H9 (cell line): ENCODE results near the gene BARD1. TPM values are rescaled to one million over a fixed set of nuclear protein-coding genes. Genes with fewer than 3 reads are reported as not detected.

ENCODE experiments used
- DNase-seq: peaks from one replicate; pipeline ENCODE4 v3.0.0-alpha.2; 2017
- H2AFZ ChIP-seq: one replicate; pipeline ENCODE4 v1.6.1; 2013; ENCODE audit warnings: mild to moderate bottlenecking, low read length, control low read depth, moderate library complexity
- H2AK5ac ChIP-seq: 2 replicates; pipeline ENCODE4 v1.6.1; 2013; ENCODE audit warnings: low read length, control low read depth, mixed read lengths; ENCODE audit not compliant: insufficient read length
- H2BK120ac ChIP-seq: one replicate; pipeline ENCODE4 v1.6.1; 2013; ENCODE audit warnings: low read depth, mild to moderate bottlenecking, low read length, control low read depth, inconsistent platforms; ENCODE audit not compliant: poor library complexity, severe bottlenecking
- H2BK12ac ChIP-seq: 2 replicates; pipeline ENCODE4 v1.6.1; 2013; ENCODE audit warnings: low read length, control low read depth, mixed read lengths, low read depth; ENCODE audit not compliant: insufficient read length
- H2BK15ac ChIP-seq: 2 replicates; pipeline ENCODE4 v1.6.1; 2013; ENCODE audit warnings: low read depth, low read length, control low read depth
- H2BK20ac ChIP-seq: one replicate; pipeline ENCODE4 v1.6.1; 2013; ENCODE audit warnings: low read depth, mild to moderate bottlenecking, low read length, control low read depth, inconsistent platforms; ENCODE audit not compliant: poor library complexity, severe bottlenecking
- H2BK5ac ChIP-seq: 2 replicates; pipeline ENCODE4 v1.6.1; 2013; ENCODE audit warnings: low read length, control low read depth, mixed read lengths; ENCODE audit not compliant: insufficient read length
- H3K14ac ChIP-seq: 2 replicates; pipeline ENCODE4 v1.6.1; 2013; ENCODE audit warnings: low read length, control low read depth; ENCODE audit not compliant: insufficient read depth
- H3K18ac ChIP-seq: 2 replicates; pipeline ENCODE4 v1.6.1; 2013; ENCODE audit warnings: low read depth, mild to moderate bottlenecking, mixed read lengths, low read length, control low read depth; ENCODE audit not compliant: insufficient read length
- H3K23ac ChIP-seq: 2 replicates; pipeline ENCODE4 v1.6.1; 2013; ENCODE audit warnings: low read length, control low read depth, mixed read lengths, low read depth; ENCODE audit not compliant: insufficient read length
- H3K23me2 ChIP-seq: 2 replicates; pipeline ENCODE4 v1.6.1; 2013; ENCODE audit warnings: low read depth, mild to moderate bottlenecking, mixed read lengths, low read length, control low read depth; ENCODE audit not compliant: insufficient read length, poor library complexity, severe bottlenecking
- H3K27ac ChIP-seq: 2 replicates; pipeline ENCODE4 v1.5.1; 2013; ENCODE audit warnings: low read length, control low read depth, mixed read lengths, low read depth; ENCODE audit not compliant: insufficient read length
- H3K27me3 ChIP-seq: 2 replicates; pipeline ENCODE4 v1.6.1; 2013; ENCODE audit warnings: low read length, control low read depth, inconsistent platforms; ENCODE audit not compliant: insufficient read depth
- H3K4ac ChIP-seq: 2 replicates; pipeline ENCODE4 v1.6.1; 2013; ENCODE audit warnings: low read depth, mild to moderate bottlenecking, control low read depth, inconsistent platforms, low read length, moderate library complexity
- H3K4me1 ChIP-seq: 2 replicates; pipeline ENCODE4 v1.6.1; 2013; ENCODE audit warnings: low read length, control low read depth, inconsistent platforms; ENCODE audit not compliant: insufficient read depth
- H3K4me2 ChIP-seq: 2 replicates; pipeline ENCODE4 v1.6.1; 2013; ENCODE audit warnings: low read length, control low read depth, mixed read lengths; ENCODE audit not compliant: insufficient read length, insufficient read depth
- H3K56ac ChIP-seq: 2 replicates; pipeline ENCODE4 v1.6.1; 2013; ENCODE audit warnings: low read depth, mild to moderate bottlenecking, mixed read lengths, low read length, control low read depth; ENCODE audit not compliant: insufficient read length
- H3K79me1 ChIP-seq: 2 replicates; pipeline ENCODE4 v1.6.1; 2013; ENCODE audit warnings: low read depth, mild to moderate bottlenecking, moderate library complexity, low read length, control low read depth, inconsistent platforms; ENCODE audit not compliant: insufficient read depth, poor library complexity, severe bottlenecking
- H3K79me2 ChIP-seq: 2 replicates; pipeline ENCODE4 v1.6.1; 2013; ENCODE audit warnings: low read length, control low read depth, inconsistent platforms; ENCODE audit not compliant: insufficient read depth
- H3K9ac ChIP-seq: 2 replicates; pipeline ENCODE4 v1.6.1; 2013; ENCODE audit warnings: low read length, control low read depth, mixed read lengths; ENCODE audit not compliant: insufficient read length; ENCODE audit errors: extremely low read depth
- H3K9me3 ChIP-seq: one replicate; pipeline ENCODE4 v1.6.1; 2013; ENCODE audit warnings: low read depth, low read length, inconsistent platforms; ENCODE audit not compliant: control insufficient read depth
- H3T11ph ChIP-seq: one replicate; pipeline ENCODE4 v1.6.1; 2013; ENCODE audit warnings: mild to moderate bottlenecking, low read length, control low read depth, inconsistent platforms
- H4K20me1 ChIP-seq: one replicate; pipeline ENCODE4 v1.6.1; 2013; ENCODE audit not compliant: control insufficient read depth, insufficient read length, insufficient read depth
- H4K5ac ChIP-seq: 2 replicates; pipeline ENCODE4 v1.6.1; 2013; ENCODE audit warnings: low read depth, mild to moderate bottlenecking, mixed read lengths, low read length, control low read depth; ENCODE audit not compliant: insufficient read length
- H4K8ac ChIP-seq: replicated peaks from 2 replicates; pipeline ENCODE4 v1.6.1; 2013; ENCODE audit warnings: low read length, control low read depth, mixed read lengths, low read depth; ENCODE audit not compliant: insufficient read length
- H4K91ac ChIP-seq: 2 replicates; pipeline ENCODE4 v1.6.1; 2013; ENCODE audit warnings: low read depth, mild to moderate bottlenecking, moderate library complexity, mixed read lengths, low read length, control low read depth; ENCODE audit not compliant: insufficient read length
- H3K27ac Mint-ChIP-seq, 3 experiments: 2 replicates in 2 of 3; 3 replicates in 1 of 3; pipeline ENCODE4 v1.8.0; 2020 to 2021; ENCODE audit warnings: mixed read lengths in 3 of 3, mild to moderate bottlenecking in 1 of 3, moderate library complexity in 1 of 3
- H3K27me3 Mint-ChIP-seq: 2 replicates; pipeline ENCODE4 v1.8.0; 2021; ENCODE audit warnings: low read depth, mild to moderate bottlenecking, moderate library complexity, mixed read lengths
- H3K36me3 Mint-ChIP-seq, 3 experiments: 2 replicates in 2 of 3; 3 replicates in 1 of 3; pipeline ENCODE4 v1.8.0; 2020 to 2021; ENCODE audit warnings: low read depth in 3 of 3, mixed read lengths in 3 of 3; ENCODE audit not compliant: insufficient read depth in 1 of 3
- H3K4me1 Mint-ChIP-seq, 2 experiments: 2 replicates each; pipeline ENCODE4 v1.8.0; 2020; ENCODE audit warnings: mixed read lengths in 2 of 2
- H3K4me3 Mint-ChIP-seq, 2 experiments: 2 replicates in 1 of 2; 3 replicates in 1 of 2; pipeline ENCODE4 v1.8.0; 2020 to 2021; ENCODE audit warnings: mild to moderate bottlenecking in 2 of 2, mixed read lengths in 2 of 2, moderate library complexity in 1 of 2
- H3K9me3 Mint-ChIP-seq, 2 experiments: 2 replicates in 1 of 2; 3 replicates in 1 of 2; pipeline ENCODE4 v1.8.0; 2020; ENCODE audit warnings: mild to moderate bottlenecking in 2 of 2, mixed read lengths in 2 of 2, moderate library complexity in 1 of 2
- WGBS: extraction: QIAGEN DNeasy Blood & Tissue Kit; methylation state at CpG from one replicate; pipeline ENCODE4 v1.1.7; 2013; ENCODE audit warnings: missing lambda C conversion rate, low lambda C conversion rate, mixed read lengths; ENCODE audit not compliant: insufficient read length; ENCODE audit errors: extremely low coverage; 5-methylcytosine and 5-hydroxymethylcytosine counted together
- total RNA-seq: library from RNA; stranded (reverse); gene quantifications from 2 replicates; pipeline ENCODE4 v1.2.1, GENCODE V29; 2021
- TF ChIP-seq, protein P1 (sequence below): fragments of 200-600 bp; sonication (generic); conservative IDR thresholded peaks from 3 replicates; pipeline ENCODE4 v1.8.0; 2021; ENCODE audit warnings: antibody characterized with exemption, mild to moderate bottlenecking

The BARD1 gene
- total RNA-seq, 1 experiment from 2014 or later: 30.6 TPM

DNA sequence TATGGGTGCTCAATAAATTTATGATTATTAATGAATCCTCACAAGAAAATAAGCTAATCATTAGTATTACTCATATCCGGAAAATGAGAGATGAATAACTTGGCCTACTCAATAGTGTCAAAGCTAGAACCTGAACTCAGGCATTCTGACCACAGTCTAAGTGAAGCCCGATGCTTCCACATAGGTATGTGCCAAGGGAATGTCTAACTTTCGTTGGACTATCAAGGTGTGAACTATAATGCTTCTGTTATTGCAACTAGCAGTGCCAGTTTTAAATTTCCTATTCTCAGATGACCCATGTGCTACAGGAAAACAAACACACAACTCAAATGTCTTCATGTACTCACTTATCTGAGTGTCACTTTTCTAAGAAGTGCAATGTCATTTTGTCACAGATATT, 1.8 kb downstream of the BARD1 start:
- Histone ChIP-seq H3K56ac (no peak overlapping the region), H3K9me3 (no peaks in the 10 kb centered on the region), H3K79me2 (peaks cover 14% of the 10 kb centered on the region; the same call in 1 of the 2 replicates), H2BK120ac (no peak overlapping the region), H3K9ac (peak overlapping the region; percentile 30), H3K23me2 (peaks cover 5% of the 10 kb centered on the region), H3K27ac (no peak overlapping the region), H3K4ac (no peak overlapping the region), H2BK5ac (no peak overlapping the region), H2BK20ac (no peak overlapping the region), H2BK15ac (no peak overlapping the region), H3K4me1 (peaks cover 9% of the 10 kb centered on the region; the same call in 1 of the 2 replicates), H4K20me1 (no peaks in the 10 kb centered on the region), H2AFZ (no peak overlapping the region), H4K5ac (no peak overlapping the region), H3K4me2 (peak overlapping the region; percentile 89), H4K91ac (no peak overlapping the region), H4K8ac (no peak overlapping the region), H3K14ac (no peak overlapping the region), H2AK5ac (no peak overlapping the region), H3K23ac (no peak overlapping the region), H2BK12ac (no peak overlapping the region), H3K18ac (no peak overlapping the region), H3K79me1 (peaks cover 5% of the 10 kb centered on the region), H3K27me3 (no peaks in the 10 kb centered on the region; the same call in 1 of the 2 replicates), H3T11ph (no peak overlapping the region)
- DNase-seq: no peak
- TF ChIP-seq, protein P1, sequence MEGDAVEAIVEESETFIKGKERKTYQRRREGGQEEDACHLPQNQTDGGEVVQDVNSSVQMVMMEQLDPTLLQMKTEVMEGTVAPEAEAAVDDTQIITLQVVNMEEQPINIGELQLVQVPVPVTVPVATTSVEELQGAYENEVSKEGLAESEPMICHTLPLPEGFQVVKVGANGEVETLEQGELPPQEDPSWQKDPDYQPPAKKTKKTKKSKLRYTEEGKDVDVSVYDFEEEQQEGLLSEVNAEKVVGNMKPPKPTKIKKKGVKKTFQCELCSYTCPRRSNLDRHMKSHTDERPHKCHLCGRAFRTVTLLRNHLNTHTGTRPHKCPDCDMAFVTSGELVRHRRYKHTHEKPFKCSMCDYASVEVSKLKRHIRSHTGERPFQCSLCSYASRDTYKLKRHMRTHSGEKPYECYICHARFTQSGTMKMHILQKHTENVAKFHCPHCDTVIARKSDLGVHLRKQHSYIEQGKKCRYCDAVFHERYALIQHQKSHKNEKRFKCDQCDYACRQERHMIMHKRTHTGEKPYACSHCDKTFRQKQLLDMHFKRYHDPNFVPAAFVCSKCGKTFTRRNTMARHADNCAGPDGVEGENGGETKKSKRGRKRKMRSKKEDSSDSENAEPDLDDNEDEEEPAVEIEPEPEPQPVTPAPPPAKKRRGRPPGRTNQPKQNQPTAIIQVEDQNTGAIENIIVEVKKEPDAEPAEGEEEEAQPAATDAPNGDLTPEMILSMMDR: no peak
- H3K4me1 Mint-ChIP-seq: peaks cover 52 to 53% of the 10 kb centered on the region in 2 experiments
- no peak overlapping the region for H3K27ac Mint-ChIP-seq
- WGBS: no CpG with 5 or more reads among the region's 3 CpGs
- H3K4me3 Mint-ChIP-seq: peak overlapping the region; percentile 90 to 97
- H3K27me3 Mint-ChIP-seq: peaks cover 10% of the 10 kb centered on the region
- H3K9me3 Mint-ChIP-seq: peaks cover 0 to 2% of the 10 kb centered on the region in 2 experiments; a peak in 1 of 5 replicates
- H3K36me3 Mint-ChIP-seq: peaks cover 6 to 15% (median 7%) of the 10 kb centered on the region in 3 experiments; a peak in 5 of 7 replicates
